GM23338 (cell line): ENCODE measurements around the gene CNRIP1. TPM values are rescaled to one million over a fixed set of nuclear protein-coding genes. Genes with fewer than 3 reads are reported as not detected.

ENCODE experiments used
- ATAC-seq: fragments of 200-7000 bp; cut with Tn5 transposase; 3 replicates; pipeline ENCODE4 v1.9.1; 2020
- DNase-seq: peaks from one replicate; pipeline ENCODE4 v3.0.0-alpha.2; 2015; ENCODE audit warnings: low spot score
- H2AFZ ChIP-seq: fragments of 200-600 bp; sonication (generic); 2 replicates; pipeline ENCODE4 v1.8.0; 2016; ENCODE audit warnings: antibody characterized with exemption, mild to moderate bottlenecking, moderate library complexity
- H3F3A ChIP-seq: fragments of 200-600 bp; sonication (generic); replicated peaks from 2 replicates; pipeline ENCODE4 v1.8.0; 2017; ENCODE audit warnings: antibody characterized with exemption, mixed run types, low read depth
- H3K27ac ChIP-seq: fragments of 200-600 bp; sonication (generic); 2 replicates; pipeline ENCODE4 v1.6.1; 2016; ENCODE audit warnings: low read depth
- H3K27me3 ChIP-seq: fragments of 200-600 bp; sonication (generic); 2 replicates; pipeline ENCODE4 v1.8.0; 2016; ENCODE audit warnings: mild to moderate bottlenecking, mixed run types, moderate library complexity; ENCODE audit not compliant: insufficient read depth
- H3K36me3 ChIP-seq: fragments of 200-600 bp; sonication (generic); 2 replicates; pipeline ENCODE4 v1.8.0; 2016; ENCODE audit warnings: mild to moderate bottlenecking; ENCODE audit not compliant: insufficient read depth
- H3K4me1 ChIP-seq: fragments of 200-600 bp; sonication (generic); 2 replicates; pipeline ENCODE4 v1.8.0; 2016; ENCODE audit warnings: mild to moderate bottlenecking, moderate library complexity; ENCODE audit not compliant: insufficient read depth
- H3K4me2 ChIP-seq: fragments of 200-600 bp; sonication (generic); 2 replicates; pipeline ENCODE4 v1.7.1; 2017; ENCODE audit warnings: mixed run types
- H3K4me3 ChIP-seq: fragments of 200-600 bp; sonication (generic); 2 replicates; pipeline ENCODE4 v1.6.1; 2016; ENCODE audit warnings: mixed run types
- H3K79me2 ChIP-seq: fragments of 200-600 bp; sonication (generic); replicated peaks from 2 replicates; pipeline ENCODE4 v1.8.0; 2017; ENCODE audit warnings: mild to moderate bottlenecking; ENCODE audit not compliant: insufficient read depth
- H3K9me2 ChIP-seq: fragments of 200-600 bp; sonication (generic); 2 replicates; pipeline ENCODE4 v1.8.0; 2017; ENCODE audit not compliant: insufficient read depth
- H4K20me1 ChIP-seq: fragments of 200-600 bp; sonication (generic); replicated peaks from 2 replicates; pipeline ENCODE4 v1.8.0; 2017; ENCODE audit warnings: mild to moderate bottlenecking; ENCODE audit not compliant: insufficient read depth
- H3K27ac Mint-ChIP-seq: 2 replicates; pipeline ENCODE4 v1.8.0; 2020; ENCODE audit warnings: inconsistent platforms, mild to moderate bottlenecking, moderate library complexity, mixed read lengths
- H3K27me3 Mint-ChIP-seq: 3 replicates; pipeline ENCODE4 v1.8.0; 2022; ENCODE audit warnings: low read depth, mild to moderate bottlenecking, moderate library complexity, mixed read lengths, inconsistent platforms; ENCODE audit not compliant: insufficient read depth, poor library complexity
- H3K36me3 Mint-ChIP-seq: 3 replicates; pipeline ENCODE4 v1.8.0; 2021; ENCODE audit warnings: low read depth, mild to moderate bottlenecking, inconsistent platforms, moderate library complexity, mixed read lengths
- H3K4me1 Mint-ChIP-seq: 3 replicates; pipeline ENCODE4 v1.8.0; 2020; ENCODE audit warnings: mild to moderate bottlenecking, inconsistent platforms, mixed read lengths
- H3K4me3 Mint-ChIP-seq: 3 replicates; pipeline ENCODE4 v1.8.0; 2021; ENCODE audit warnings: moderate library complexity, mild to moderate bottlenecking, inconsistent platforms, mixed read lengths
- H3K9me3 Mint-ChIP-seq: 3 replicates; pipeline ENCODE4 v1.8.0; 2020; ENCODE audit warnings: moderate library complexity, mild to moderate bottlenecking, inconsistent platforms, mixed read lengths
- CREB1 ChIP-seq: fragments of 250-450 bp; sonication (Bioruptor Pico); IDR thresholded peaks from 2 replicates; pipeline ENCODE4 v1.5.0; 2020; ENCODE audit warnings: low read depth, mild to moderate bottlenecking, moderate library complexity
- EZH2 ChIP-seq: fragments of 200-600 bp; sonication (generic); IDR thresholded peaks from one replicate; pipeline ENCODE4 v1.8.0; 2017; ENCODE audit warnings: antibody characterized with exemption, mild to moderate bottlenecking, low read depth; ENCODE audit not compliant: unreplicated experiment
- EZH2phosphoT487 ChIP-seq: fragments of 200-600 bp; sonication (generic); IDR thresholded peaks from one replicate; pipeline ENCODE4 v1.8.1; 2018; ENCODE audit warnings: antibody characterized with exemption; ENCODE audit not compliant: unreplicated experiment
- NANOG ChIP-seq: IDR thresholded peaks from 2 replicates; pipeline ENCODE4 v1.6.1; 2016; ENCODE audit warnings: antibody characterized with exemption, borderline replicate concordance
- POLR2AphosphoS5 ChIP-seq: IDR thresholded peaks from 2 replicates; pipeline ENCODE4 v1.6.1; 2016; ENCODE audit warnings: antibody characterized with exemption, low read depth
- ZNF331 ChIP-seq: fragments of 250-450 bp; sonication (Bioruptor Pico); IDR thresholded peaks from 2 replicates; pipeline ENCODE4 v1.5.0; 2020; ENCODE audit warnings: low read depth, mild to moderate bottlenecking, moderate library complexity
- polyA plus RNA-seq: library from polyadenylated mRNA; unstranded; fragments of >200 nt; fragmentation: Nextera tagmentation; extraction: Ambion mirVana; gene quantifications from 2 replicates; pipeline ENCODE4 v1.2.1, GENCODE V29; 2016
- total RNA-seq: library from RNA; depleted of rRNA; stranded (reverse); fragments of >200 nt; shearing (Covaris generic); gene quantifications from 2 replicates; pipeline ENCODE4 v1.2.3, GENCODE V29; 2014
- TF ChIP-seq, protein P1 (sequence below): IDR thresholded peaks from 2 replicates; pipeline ENCODE4 v1.6.1; 2016; ENCODE audit warnings: antibody characterized with exemption
- TF ChIP-seq, protein P2 (sequence below): IDR thresholded peaks from one replicate; pipeline ENCODE4 v1.6.1; 2018; ENCODE audit warnings: antibody characterized with exemption; ENCODE audit not compliant: unreplicated experiment
- TF ChIP-seq, protein P3 (sequence below), 2 experiments: fragments of 200-600 bp in 1 of 2; sonication (generic) in 1 of 2; conservative IDR thresholded peaks; 2 replicates each; pipeline versions ENCODE4 v1.5.1 to v1.6.1; 2016 to 2017; ENCODE audit warnings: antibody characterized with exemption in 2 of 2, low read depth in 2 of 2, mild to moderate bottlenecking in 2 of 2, moderate library complexity in 1 of 2

The CNRIP1 gene
- total and polyA plus RNA-seq, 2 experiments from 2014 or later: 5.9 to 6.9 TPM

DNA sequence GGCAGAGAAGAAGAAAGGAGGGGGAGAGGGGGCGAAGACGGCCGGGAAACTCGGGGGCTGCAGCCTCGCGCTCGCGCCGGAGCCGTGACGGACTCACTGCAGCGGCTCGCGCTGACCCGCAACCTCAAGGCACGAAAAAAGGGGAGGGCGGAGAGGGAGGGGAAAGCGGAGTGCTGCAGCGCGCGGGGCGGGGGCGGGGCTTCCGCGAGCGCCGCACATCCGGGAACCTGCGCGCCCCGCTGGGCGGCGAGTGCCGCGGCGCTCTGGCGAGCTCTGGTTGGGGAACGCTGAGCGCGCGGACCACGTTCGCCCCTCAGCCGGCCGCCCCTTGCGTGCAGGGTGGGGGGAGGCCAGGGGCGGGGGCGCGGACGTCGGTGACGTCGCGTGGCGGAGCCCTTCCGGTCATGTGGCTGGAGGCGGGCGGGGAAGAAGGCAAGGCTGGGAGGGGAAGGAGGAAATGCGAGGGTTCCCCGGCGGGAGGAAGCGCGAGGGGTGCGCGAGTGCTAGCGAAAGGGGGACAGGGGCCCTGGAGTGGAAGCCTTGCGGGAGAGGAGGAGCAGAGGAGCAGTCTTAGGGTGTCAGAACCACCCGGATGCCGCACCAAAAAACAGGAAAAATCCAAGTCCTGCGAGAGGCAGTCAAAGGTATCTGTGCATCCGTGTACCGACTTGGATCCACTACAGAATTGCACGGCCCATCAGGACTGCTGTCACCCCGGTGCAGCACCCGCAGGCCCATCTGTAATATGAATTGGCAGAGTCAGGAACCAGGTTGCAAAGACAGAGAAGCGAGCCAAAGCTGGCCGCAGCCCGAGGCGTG lies 67.1 kb downstream of the CNRIP1 start, which contains the start of gene PPP3R1:
TSS of gene PPP3R1 (minus strand) at position 133 of the 819 bp plus-strand sequence. CDS start 405 bp downstream, outside the sequence.
- H3F3A ChIP-seq: no peaks in the 10 kb centered on the region
- Mint-ChIP-seq H3K9me3 (no peaks in the 10 kb centered on the region), H3K36me3 (peaks cover 7% of the 10 kb centered on the region; the same call in 2 of the 3 replicates), H3K27me3 (peaks cover 11% of the 10 kb centered on the region), H3K27ac (peak within 1 kb of the TSS; percentile 97), H3K4me1 (peaks cover 18% of the 10 kb centered on the region), H3K4me3 (peak within 1 kb of the TSS; percentile 84)
- H3K36me3 ChIP-seq: no peaks in the 10 kb centered on the region
- H3K27ac ChIP-seq: peak within 1 kb of the TSS; percentile 91
- TF ChIP-seq POLR2AphosphoS5 (peak; percentile 85), EZH2phosphoT487 (no peak), CREB1 (CRISPR knock-in tag) (peak; percentile 91)
- TF ChIP-seq, protein P1, sequence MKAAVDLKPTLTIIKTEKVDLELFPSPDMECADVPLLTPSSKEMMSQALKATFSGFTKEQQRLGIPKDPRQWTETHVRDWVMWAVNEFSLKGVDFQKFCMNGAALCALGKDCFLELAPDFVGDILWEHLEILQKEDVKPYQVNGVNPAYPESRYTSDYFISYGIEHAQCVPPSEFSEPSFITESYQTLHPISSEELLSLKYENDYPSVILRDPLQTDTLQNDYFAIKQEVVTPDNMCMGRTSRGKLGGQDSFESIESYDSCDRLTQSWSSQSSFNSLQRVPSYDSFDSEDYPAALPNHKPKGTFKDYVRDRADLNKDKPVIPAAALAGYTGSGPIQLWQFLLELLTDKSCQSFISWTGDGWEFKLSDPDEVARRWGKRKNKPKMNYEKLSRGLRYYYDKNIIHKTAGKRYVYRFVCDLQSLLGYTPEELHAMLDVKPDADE: peak; percentile 54; the same call in 1 of the 2 replicates
- TF ChIP-seq, protein P2, sequence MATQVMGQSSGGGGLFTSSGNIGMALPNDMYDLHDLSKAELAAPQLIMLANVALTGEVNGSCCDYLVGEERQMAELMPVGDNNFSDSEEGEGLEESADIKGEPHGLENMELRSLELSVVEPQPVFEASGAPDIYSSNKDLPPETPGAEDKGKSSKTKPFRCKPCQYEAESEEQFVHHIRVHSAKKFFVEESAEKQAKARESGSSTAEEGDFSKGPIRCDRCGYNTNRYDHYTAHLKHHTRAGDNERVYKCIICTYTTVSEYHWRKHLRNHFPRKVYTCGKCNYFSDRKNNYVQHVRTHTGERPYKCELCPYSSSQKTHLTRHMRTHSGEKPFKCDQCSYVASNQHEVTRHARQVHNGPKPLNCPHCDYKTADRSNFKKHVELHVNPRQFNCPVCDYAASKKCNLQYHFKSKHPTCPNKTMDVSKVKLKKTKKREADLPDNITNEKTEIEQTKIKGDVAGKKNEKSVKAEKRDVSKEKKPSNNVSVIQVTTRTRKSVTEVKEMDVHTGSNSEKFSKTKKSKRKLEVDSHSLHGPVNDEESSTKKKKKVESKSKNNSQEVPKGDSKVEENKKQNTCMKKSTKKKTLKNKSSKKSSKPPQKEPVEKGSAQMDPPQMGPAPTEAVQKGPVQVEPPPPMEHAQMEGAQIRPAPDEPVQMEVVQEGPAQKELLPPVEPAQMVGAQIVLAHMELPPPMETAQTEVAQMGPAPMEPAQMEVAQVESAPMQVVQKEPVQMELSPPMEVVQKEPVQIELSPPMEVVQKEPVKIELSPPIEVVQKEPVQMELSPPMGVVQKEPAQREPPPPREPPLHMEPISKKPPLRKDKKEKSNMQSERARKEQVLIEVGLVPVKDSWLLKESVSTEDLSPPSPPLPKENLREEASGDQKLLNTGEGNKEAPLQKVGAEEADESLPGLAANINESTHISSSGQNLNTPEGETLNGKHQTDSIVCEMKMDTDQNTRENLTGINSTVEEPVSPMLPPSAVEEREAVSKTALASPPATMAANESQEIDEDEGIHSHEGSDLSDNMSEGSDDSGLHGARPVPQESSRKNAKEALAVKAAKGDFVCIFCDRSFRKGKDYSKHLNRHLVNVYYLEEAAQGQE: peak; percentile 15
- H3K79me2 ChIP-seq: peaks cover 42% of the 10 kb centered on the region
- H4K20me1 ChIP-seq: peaks cover 28% of the 10 kb centered on the region
- peaks cover 49% of the 10 kb centered on the region for H3K4me1 ChIP-seq
- H3K4me2 ChIP-seq: peak within 1 kb of the TSS; percentile 92
- no peaks in the 10 kb centered on the region for H3K27me3 ChIP-seq
- peak within 1 kb of the TSS; percentile 88 for H3K4me3 ChIP-seq
- H3K9me2 ChIP-seq: no peaks in the 10 kb centered on the region
- peak; percentile 95 for DNase-seq
- peak; percentile 85 for ATAC-seq
- peak within 1 kb of the TSS; percentile 72 for H2AFZ ChIP-seq

DNA sequence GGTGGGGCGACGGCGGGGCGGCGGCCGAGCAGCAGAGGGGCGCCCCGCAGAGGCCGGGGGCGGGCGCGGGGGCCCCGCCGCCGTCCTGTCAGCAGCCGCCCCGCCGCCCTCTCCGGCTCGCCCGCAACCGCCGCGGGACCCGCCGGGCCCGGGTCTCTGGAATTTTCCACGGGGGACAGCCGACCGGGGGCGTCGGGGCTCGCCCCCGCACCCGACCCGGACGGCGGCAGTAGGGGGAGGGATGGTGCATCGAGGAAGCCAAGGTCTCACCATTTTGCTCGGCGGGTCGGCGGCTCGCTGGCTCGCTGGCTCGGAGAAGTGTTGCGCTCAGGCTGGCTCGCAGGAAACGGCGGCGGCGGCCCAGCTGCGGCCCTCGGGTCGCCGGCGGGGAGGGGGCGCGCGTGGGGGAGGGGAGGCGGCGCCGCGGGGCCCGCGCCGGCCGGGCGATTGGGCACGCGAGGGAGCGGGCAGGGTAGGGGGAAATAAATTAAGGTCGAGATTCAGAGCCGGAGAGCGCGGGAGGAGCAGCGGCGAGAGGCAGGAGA lies 67.8 kb downstream of the CNRIP1 start:
- Histone ChIP-seq H3K36me3 (no peaks in the 10 kb centered on the region), H3K4me3 (peak overlapping the region; percentile 82), H3K27me3 (no peaks in the 10 kb centered on the region), H3K9me2 (no peaks in the 10 kb centered on the region), H3K4me2 (no peak overlapping the region), H4K20me1 (peaks cover 35% of the 10 kb centered on the region), H2AFZ (no peak overlapping the region), H3K27ac (no peak overlapping the region), H3K79me2 (peaks cover 49% of the 10 kb centered on the region), H3K4me1 (peaks cover 48% of the 10 kb centered on the region), H3F3A (no peaks in the 10 kb centered on the region)
- peaks cover 7% of the 10 kb centered on the region; the same call in 2 of the 3 replicates for H3K36me3 Mint-ChIP-seq
- H3K4me3 Mint-ChIP-seq: peak overlapping the region; percentile 84; the same call in 2 of the 3 replicates
- no peaks in the 10 kb centered on the region for H3K9me3 Mint-ChIP-seq
- peaks cover 17% of the 10 kb centered on the region for H3K4me1 Mint-ChIP-seq
- H3K27me3 Mint-ChIP-seq: peaks cover 11% of the 10 kb centered on the region
- H3K27ac Mint-ChIP-seq: peak overlapping the region; percentile 97
- ATAC-seq (no peak; the same call in 2 of the 3 replicates), DNase-seq (peak; percentile 32)
- TF ChIP-seq, protein P2: no peak
- TF ChIP-seq, protein P3, sequence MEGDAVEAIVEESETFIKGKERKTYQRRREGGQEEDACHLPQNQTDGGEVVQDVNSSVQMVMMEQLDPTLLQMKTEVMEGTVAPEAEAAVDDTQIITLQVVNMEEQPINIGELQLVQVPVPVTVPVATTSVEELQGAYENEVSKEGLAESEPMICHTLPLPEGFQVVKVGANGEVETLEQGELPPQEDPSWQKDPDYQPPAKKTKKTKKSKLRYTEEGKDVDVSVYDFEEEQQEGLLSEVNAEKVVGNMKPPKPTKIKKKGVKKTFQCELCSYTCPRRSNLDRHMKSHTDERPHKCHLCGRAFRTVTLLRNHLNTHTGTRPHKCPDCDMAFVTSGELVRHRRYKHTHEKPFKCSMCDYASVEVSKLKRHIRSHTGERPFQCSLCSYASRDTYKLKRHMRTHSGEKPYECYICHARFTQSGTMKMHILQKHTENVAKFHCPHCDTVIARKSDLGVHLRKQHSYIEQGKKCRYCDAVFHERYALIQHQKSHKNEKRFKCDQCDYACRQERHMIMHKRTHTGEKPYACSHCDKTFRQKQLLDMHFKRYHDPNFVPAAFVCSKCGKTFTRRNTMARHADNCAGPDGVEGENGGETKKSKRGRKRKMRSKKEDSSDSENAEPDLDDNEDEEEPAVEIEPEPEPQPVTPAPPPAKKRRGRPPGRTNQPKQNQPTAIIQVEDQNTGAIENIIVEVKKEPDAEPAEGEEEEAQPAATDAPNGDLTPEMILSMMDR (conservative IDR thresholded peaks at IDR 0.05; ENCODE audit: low read depth in 2 of 2): no peak
- no peak for TF ChIP-seq ZNF331
- no peak for TF ChIP-seq EZH2phosphoT487
- TF ChIP-seq POLR2AphosphoS5: no peak
- TF ChIP-seq EZH2: no peak
- TF ChIP-seq, protein P1: no peak
- no peak for TF ChIP-seq NANOG
